IMR-90 (cell line): ENCODE results near the gene GPATCH8. TPM values are rescaled to one million over a fixed set of nuclear protein-coding genes. Genes with fewer than 3 reads are reported as not detected.

Source experiments
- ATAC-seq: fragments of 200-7000 bp; cut with Tn5 transposase; 2 replicates; pipeline ENCODE4 v1.9.1; 2020; ENCODE audit warnings: low read depth, mild to moderate bottlenecking, moderate library complexity
- BruUV-seq: library from RNA; stranded (reverse); fragments of 400-500 nt; replicated peaks from 2 replicates; lab custom pipeline; 2021; lab: Mats Ljungman, UMichigan
- CTCF ChIA-PET: fragments of 300-600 bp; formaldehyde crosslinking; extraction: SDS; loops from one replicate; lab custom pipeline; 2021; ENCODE audit warnings: antibody characterized with exemption; lab: Yijun Ruan, JAX
- POLR2A ChIA-PET: fragments of 300-600 bp; sonication (Branson Sonifier 250); formaldehyde crosslinking; loops from one replicate; lab custom pipeline; 2022; ENCODE audit warnings: antibody characterized with exemption; ENCODE audit not compliant: unreplicated experiment; lab: Charles Lee
- DNase-seq: peaks from one replicate; pipeline ENCODE4 v3.0.0; 2013
- H2AFZ ChIP-seq: replicated peaks from 2 replicates; pipeline ENCODE3; 2013; ENCODE audit warnings: low read length, mild to moderate bottlenecking; ENCODE audit not compliant: poor library complexity
- H2AK5ac ChIP-seq: 2 replicates; pipeline ENCODE4 v1.6.1; 2013; ENCODE audit warnings: low read depth, low read length, inconsistent platforms
- H2AK9ac ChIP-seq: replicated peaks from 2 replicates; pipeline ENCODE3; 2013; ENCODE audit warnings: mild to moderate bottlenecking, low read depth, low read length, moderate library complexity; ENCODE audit not compliant: poor library complexity
- H2BK120ac ChIP-seq: 2 replicates; pipeline ENCODE4 v1.6.1; 2013; ENCODE audit warnings: low read depth, low read length, inconsistent platforms
- H2BK15ac ChIP-seq: 3 replicates; pipeline ENCODE4 v1.6.1; 2013; ENCODE audit warnings: low read depth, low read length, inconsistent platforms
- H2BK20ac ChIP-seq: 2 replicates; pipeline ENCODE4 v1.6.1; 2013; ENCODE audit warnings: low read depth, mild to moderate bottlenecking, inconsistent platforms, low read length, moderate library complexity
- H2BK5ac ChIP-seq: 2 replicates; pipeline ENCODE4 v1.6.1; 2013; ENCODE audit warnings: mild to moderate bottlenecking, low read depth, low read length, inconsistent platforms; ENCODE audit not compliant: poor library complexity, severe bottlenecking
- H3K14ac ChIP-seq: replicated peaks from 2 replicates; pipeline ENCODE4 v1.6.1; 2013; ENCODE audit warnings: low read depth, low read length, inconsistent platforms
- H3K18ac ChIP-seq: 2 replicates; pipeline ENCODE4 v1.6.1; 2013; ENCODE audit warnings: low read depth, low read length, control low read depth
- H3K23ac ChIP-seq: 2 replicates; pipeline ENCODE4 v1.6.1; 2013; ENCODE audit warnings: low read depth, low read length, inconsistent platforms
- H3K27ac ChIP-seq: 2 replicates; pipeline ENCODE4 v1.5.1; 2013; ENCODE audit warnings: mild to moderate bottlenecking, control low read depth, low read length; ENCODE audit not compliant: insufficient read depth
- H3K27me3 ChIP-seq: 2 replicates; pipeline ENCODE4 v1.6.1; 2013; ENCODE audit warnings: low read length; ENCODE audit not compliant: control insufficient read depth, insufficient read depth
- H3K36me3 ChIP-seq: 2 replicates; pipeline ENCODE4 v1.6.1; 2013; ENCODE audit warnings: low read length, mixed read lengths; ENCODE audit not compliant: control insufficient read depth, insufficient read depth
- H3K4ac ChIP-seq: 2 replicates; pipeline ENCODE4 v1.6.1; 2013; ENCODE audit warnings: low read depth, low read length, inconsistent platforms
- H3K4me1 ChIP-seq: 2 replicates; pipeline ENCODE4 v1.6.1; 2013; ENCODE audit warnings: low read length, mixed read lengths; ENCODE audit not compliant: control insufficient read depth, insufficient read depth
- H3K4me2 ChIP-seq: 2 replicates; pipeline ENCODE4 v1.6.1; 2013; ENCODE audit warnings: low read depth, mild to moderate bottlenecking, control low read depth, low read length, moderate library complexity
- H3K4me3 ChIP-seq: 2 replicates; pipeline ENCODE4 v1.5.1; 2013; ENCODE audit warnings: low read depth, mild to moderate bottlenecking, control low read depth, low read length, moderate library complexity; ENCODE audit not compliant: insufficient read depth
- H3K56ac ChIP-seq: 2 replicates; pipeline ENCODE4 v1.6.1; 2013; ENCODE audit warnings: low read length, inconsistent platforms; ENCODE audit not compliant: insufficient read depth; ENCODE audit errors: extremely low read depth
- H3K79me1 ChIP-seq, 2 experiments: 2 replicates each; pipeline ENCODE4 v1.6.1; 2013; ENCODE audit warnings: low read length in 2 of 2, inconsistent platforms in 1 of 2, low read depth in 1 of 2
- H3K9ac ChIP-seq: 2 replicates; pipeline ENCODE4 v1.6.1; 2013; ENCODE audit warnings: low read depth, low read length, control low read depth
- H3K9me1 ChIP-seq: 2 replicates; pipeline ENCODE4 v1.6.1; 2013; ENCODE audit warnings: low read length, inconsistent platforms; ENCODE audit not compliant: insufficient read depth
- H3K9me3 ChIP-seq: 2 replicates; pipeline ENCODE4 v1.6.1; 2013; ENCODE audit warnings: low read length; ENCODE audit not compliant: control insufficient read depth, insufficient read depth
- H4K20me1 ChIP-seq: 2 replicates; pipeline ENCODE4 v1.6.1; 2013; ENCODE audit warnings: low read length, inconsistent platforms; ENCODE audit not compliant: insufficient read depth
- H4K5ac ChIP-seq: 2 replicates; pipeline ENCODE4 v1.6.1; 2013; ENCODE audit warnings: mild to moderate bottlenecking, low read depth, low read length, control low read depth
- H4K8ac ChIP-seq, 2 experiments: 2 replicates each; pipeline ENCODE4 v1.6.1; 2013; ENCODE audit warnings: low read depth in 2 of 2, low read length in 2 of 2, control low read depth in 1 of 2, inconsistent platforms in 1 of 2
- H4K91ac ChIP-seq: 2 replicates; pipeline ENCODE4 v1.6.1; 2013; ENCODE audit warnings: low read depth, low read length, inconsistent platforms; ENCODE audit not compliant: insufficient read depth
- CEBPB ChIP-seq: IDR thresholded peaks from 2 replicates; pipeline ENCODE4 v1.6.1; 2012; ENCODE audit warnings: low read depth, low read length, improper control_type of control experiment
- CTCF ChIP-seq: conservative IDR thresholded peaks from 2 replicates; pipeline ENCODE4 v1.5.1; 2012; ENCODE audit warnings: mild to moderate bottlenecking, low read depth, low read length, improper control_type of control experiment
- ELK1 ChIP-seq: fragments of 150-350 bp; IDR thresholded peaks from 2 replicates; pipeline ENCODE4 v1.6.1; 2016; ENCODE audit warnings: low read depth, mild to moderate bottlenecking, low read length, moderate library complexity, borderline replicate concordance
- FOS ChIP-seq: fragments of 150-350 bp; IDR thresholded peaks from 2 replicates; pipeline ENCODE4 v1.6.1; 2016; ENCODE audit warnings: low read depth, low read length
- MAZ ChIP-seq: IDR thresholded peaks from 2 replicates; pipeline ENCODE4 v1.6.1; 2012; ENCODE audit warnings: low read depth, mild to moderate bottlenecking, low read length, improper control_type of control experiment, moderate library complexity, borderline replicate concordance
- MXI1 ChIP-seq: IDR thresholded peaks from 2 replicates; pipeline ENCODE4 v1.6.1; 2012; ENCODE audit warnings: low read depth, mild to moderate bottlenecking, low read length, moderate library complexity, borderline replicate concordance
- NFE2L2 ChIP-seq: fragments of 150-350 bp; IDR thresholded peaks from 2 replicates; pipeline ENCODE4 v1.6.1; 2016; ENCODE audit warnings: low read depth, mild to moderate bottlenecking, low read length
- POLR2A ChIP-seq: IDR thresholded peaks from 2 replicates; pipeline ENCODE4 v1.6.1; 2012; ENCODE audit warnings: mild to moderate bottlenecking, low read depth, low read length
- RCOR1 ChIP-seq: IDR thresholded peaks from 2 replicates; pipeline ENCODE4 v1.6.1; 2012; ENCODE audit warnings: mild to moderate bottlenecking, low read length, improper control_type of control experiment; ENCODE audit not compliant: insufficient replicate concordance
- RFX5 ChIP-seq: IDR thresholded peaks from 2 replicates; pipeline ENCODE4 v1.8.0; 2012; ENCODE audit warnings: low read depth, mild to moderate bottlenecking, low read length, moderate library complexity
- WGBS, 2 experiments: methylation state at CpG; one replicate each; pipeline versions ENCODE4 v1.1.5 to v1.1.7; 2013; ENCODE audit warnings: missing lambda C conversion rate in 2 of 2; ENCODE audit not compliant: insufficient read length in 1 of 2; ENCODE audit errors: extremely low coverage in 2 of 2; 5-methylcytosine and 5-hydroxymethylcytosine counted together
- dilution Hi-C: fragments of 300-500 bp; cut with HindIII; formaldehyde crosslinking; loops from one replicate; pipeline ENCODE4 v1.14.3; 2018; ENCODE audit warnings: low sequenced_read_pairs; ENCODE audit not compliant: unreplicated experiment
- in situ Hi-C: fragments of 300-500 bp; cut with MboI; formaldehyde crosslinking; loops from 3 replicates; pipeline ENCODE4 v1.14.3; 2019; ENCODE audit warnings: low sequenced_read_pairs, inconsistent platforms, mixed read lengths
- intact Hi-C: fragments of 100-400 bp; cut with micrococcal nuclease; formaldehyde crosslinking; loops from 2 replicates; pipeline ENCODE4 v1.10.0; 2022
- polyA plus RNA-seq, 3 experiments: library from polyadenylated mRNA; depleted of rRNA; stranded (reverse); fragments of >200 nt; gene quantifications; 2 replicates each; pipeline ENCODE4 v1.2.3, GENCODE V29; 2012; ENCODE audit warnings: low replicate concordance in 1 of 3
- total RNA-seq: library from RNA; depleted of rRNA; stranded (reverse); fragments of >200 nt; gene quantifications from 2 replicates; pipeline ENCODE4 v1.2.3, GENCODE V29; 2012

The GPATCH8 gene
- total and polyA plus RNA-seq, 2 of the 4 experiments (the other 2 are of a cell fraction), result 8.8 to 13.2 TPM

- ATAC-seq (no peak), DNase-seq (no peak)
- 88% methylated on average over 6 of the region's 12 CpGs; no CpG with 5 or more reads in 1 of the 2 experiments for WGBS, 2 experiments
- no peak overlapping the region for H3K4ac ChIP-seq
- no peak overlapping the region for H3K4me3 ChIP-seq
- no peak overlapping the region for H4K5ac ChIP-seq
- H3K27me3 ChIP-seq, result no peaks in the 10 kb centered on the region
- H3K27ac ChIP-seq, result no peak overlapping the region
- H3K14ac ChIP-seq, result no peak overlapping the region
- peaks cover 34% of the 10 kb centered on the region for H3K36me3 ChIP-seq
- no peak overlapping the region for H2AK9ac ChIP-seq
- H3K79me1 ChIP-seq, result peaks cover 5 to 31% of the 10 kb centered on the region in 2 experiments
- no peaks in the 10 kb centered on the region for H3K9me3 ChIP-seq
- H2BK15ac ChIP-seq, result no peak overlapping the region
- in situ Hi-C loops (no loop called here), dilution Hi-C loops (no loop called here), intact Hi-C loops (loop anchor here (5.0 kb wide), 1 partner anchor 147 kb away; no protein-coding TSS in a partner anchor)
- H3K9ac ChIP-seq, result no peak overlapping the region
- H3K18ac ChIP-seq, result no peak overlapping the region
- POLR2A ChIA-PET, result no interaction called here
- no peak overlapping the region for H3K23ac ChIP-seq
- no TSS peak for BruUV-seq
- no peak overlapping the region for H2BK20ac ChIP-seq
- H3K9me1 ChIP-seq, result 0 out of 2 replicates have a peak, but pooled peaks cover 2% of the 10 kb centered on the region
- TF ChIP-seq CEBPB (no peak), RFX5 (no peak), NFE2L2 (no peak), CTCF (no peak), ELK1 (no peak), MAZ (no peak), FOS (no peak), RCOR1 (no peak), MXI1 (no peak), POLR2A (no peak)
- H3K4me1 ChIP-seq, result peaks cover 4% of the 10 kb centered on the region; the same call in 1 of the 2 replicates
- H2AK5ac ChIP-seq, result no peak overlapping the region
- no peak overlapping the region for H2BK5ac ChIP-seq
- H4K20me1 ChIP-seq, result peaks cover 16% of the 10 kb centered on the region; the same call in 1 of the 2 replicates
- no peak overlapping the region for H3K4me2 ChIP-seq
- no peak overlapping the region for H2AFZ ChIP-seq
- H4K91ac ChIP-seq, result no peak overlapping the region
- H2BK120ac ChIP-seq, result no peak overlapping the region
- no peak overlapping the region for H4K8ac ChIP-seq
- CTCF ChIA-PET, result interaction anchor here (2.0 kb wide), 1 partner anchor 13 kb away, joined by 5 read pairs; the partner anchor contains the start of gene FAM171A2
- no peak overlapping the region for H3K56ac ChIP-seq
Measured at GRCh38 chr17:44349553-44350070, 153.6 kb downstream of the GPATCH8 start.
